ENCODE measurements around the gene SELPLG. TPM values are rescaled to one million over a fixed set of nuclear protein-coding genes. Genes with fewer than 3 reads are reported as not detected.

Gene SELPLG, protein sequence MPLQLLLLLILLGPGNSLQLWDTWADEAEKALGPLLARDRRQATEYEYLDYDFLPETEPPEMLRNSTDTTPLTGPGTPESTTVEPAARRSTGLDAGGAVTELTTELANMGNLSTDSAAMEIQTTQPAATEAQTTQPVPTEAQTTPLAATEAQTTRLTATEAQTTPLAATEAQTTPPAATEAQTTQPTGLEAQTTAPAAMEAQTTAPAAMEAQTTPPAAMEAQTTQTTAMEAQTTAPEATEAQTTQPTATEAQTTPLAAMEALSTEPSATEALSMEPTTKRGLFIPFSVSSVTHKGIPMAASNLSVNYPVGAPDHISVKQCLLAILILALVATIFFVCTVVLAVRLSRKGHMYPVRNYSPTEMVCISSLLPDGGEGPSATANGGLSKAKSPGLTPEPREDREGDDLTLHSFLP
- 0.85 and 2.0 TPM in 2 replicates for total RNA-seq

DNA sequence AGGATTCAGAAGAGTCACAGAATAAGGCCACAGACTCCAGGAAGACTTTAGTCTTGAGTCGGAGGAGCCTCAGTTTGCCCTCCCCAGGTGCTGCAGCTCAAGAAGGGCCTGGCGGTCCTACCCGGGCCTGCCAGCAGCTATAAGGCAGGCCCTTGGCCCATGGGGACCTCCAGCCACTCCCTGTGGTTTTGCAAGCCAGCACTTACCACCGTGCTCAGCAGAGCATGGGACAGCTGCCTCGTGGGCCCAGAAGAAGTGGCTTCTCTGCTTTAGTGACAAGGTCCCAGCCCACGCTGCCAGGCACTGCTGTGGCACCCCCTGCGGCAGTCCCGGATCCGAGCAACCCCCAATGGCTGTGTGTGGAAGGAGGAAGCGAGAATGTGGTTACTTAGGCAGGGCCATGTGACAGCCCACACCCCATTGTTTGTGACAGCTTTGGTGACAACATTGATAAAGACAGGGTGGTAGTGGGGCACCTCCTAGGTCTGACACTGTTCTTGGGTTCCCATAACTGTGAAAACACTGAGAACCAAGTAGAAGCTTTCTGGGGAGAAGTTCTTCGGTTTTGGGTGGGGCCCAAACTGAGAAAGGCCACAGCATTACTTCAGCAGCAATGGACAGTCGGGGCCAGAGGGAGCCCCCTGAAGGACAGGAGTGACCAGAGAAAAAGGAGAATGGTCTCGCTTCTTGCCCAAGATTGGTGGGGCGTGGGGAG, at the start of gene SELPLG:
Gene SELPLG, minus strand, starts transcription at position 361 of the 715 bp plus-strand sequence. CDS start 9,587 bp downstream, outside the sequence.

DNA sequence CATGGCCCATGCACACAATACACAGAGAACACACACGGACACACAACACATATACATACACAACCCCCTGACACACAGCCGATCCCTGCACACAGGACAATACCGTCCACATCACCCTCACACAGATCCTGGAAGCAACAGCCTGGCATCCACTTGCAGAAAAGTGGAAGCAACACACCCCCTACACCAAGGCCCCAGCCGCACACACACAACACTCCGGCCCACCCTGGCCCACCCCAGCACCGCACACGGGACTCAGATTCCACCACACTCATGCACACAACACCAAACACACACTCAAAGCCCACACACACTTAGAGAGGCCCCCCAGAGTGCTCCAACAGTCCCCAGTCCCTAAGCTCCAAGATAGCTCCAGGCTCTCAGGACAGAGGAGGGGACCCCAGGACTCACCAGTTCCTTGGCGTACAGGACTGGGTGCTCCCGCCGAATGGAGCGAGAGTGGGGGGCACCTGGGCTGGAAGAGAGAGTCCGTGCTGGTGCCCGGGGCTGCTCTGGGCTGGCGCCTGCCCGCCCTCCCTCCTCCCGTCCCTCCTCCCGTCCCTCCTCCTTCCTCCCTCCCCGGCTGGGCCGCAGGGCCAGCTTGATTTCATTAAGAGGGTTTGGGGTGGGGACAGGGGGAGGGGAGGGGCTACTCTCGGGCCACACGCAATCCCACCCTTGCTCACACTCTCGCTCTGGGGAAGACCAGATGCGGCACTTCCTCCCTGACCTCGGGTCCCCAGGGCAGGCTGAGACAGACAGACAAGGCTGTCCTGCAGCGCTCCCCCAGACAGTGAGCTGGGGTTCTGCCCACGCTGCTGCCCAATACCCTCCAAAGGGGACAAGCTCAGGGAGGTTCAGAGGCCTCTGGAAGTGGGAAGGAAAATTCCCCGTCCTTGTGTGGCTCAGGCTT, 35.9 kb downstream of the SELPLG start, which contains the start of gene TMEM119:
Gene TMEM119, minus strand, starts transcription at position 526 of the 913 bp plus-strand sequence. CDS start 5,701 bp downstream, outside the sequence.

Other genes with a start within 250 kb of the SELPLG start
- gene FICD, start 118.6 kb downstream of the SELPLG start, total RNA-seq, result 12.0 and 12.2 TPM in 2 replicates
- 86.1 and 116 TPM in 2 replicates for gene SART3, start 72.7 kb downstream of the SELPLG start, total RNA-seq
- 159 and 189 TPM in 2 replicates for gene ISCU, start 71.3 kb downstream of the SELPLG start, total RNA-seq
- 44.5 and 62.7 TPM in 2 replicates for gene TMEM119, start 35.8 kb downstream of the SELPLG start, total RNA-seq
- gene CORO1C, start 97.6 kb upstream of the SELPLG start, total RNA-seq, result 141 and 199 TPM in 2 replicates
- gene SSH1, start 223.7 kb upstream of the SELPLG start, total RNA-seq, result 7.4 and 17.4 TPM in 2 replicates
- gene DAO, start 246.2 kb upstream of the SELPLG start, total RNA-seq, result 0.09 TPM in 1 of 2 replicates, not detected in the other

Data from smooth muscle cell of bladder (primary cell).